ENCODE measurements around the gene SLC16A12. TPM values are rescaled to one million over a fixed set of nuclear protein-coding genes. Genes with fewer than 3 reads are reported as not detected.

The SLC16A12 gene
- total and polyA plus RNA-seq, 2 of the 8 experiments (the other 6 are each of a cell fraction or from before 2014, with no cell fraction given), result 1.6 to 1.9 TPM

GRCh38 chr10:89523274-89523673, 12.1 kb downstream of the SLC16A12 start:
- Histone ChIP-seq H2BK120ac (replicated peaks; ENCODE audit: low read depth, low read length) (no peak overlapping the region), H3K4me3 (ENCODE audit: extremely low read depth in 1 of 4, insufficient read depth in 2 of 4, low read depth in 3 of 4, low read length in 4 of 4) (no peak overlapping the region), H3K9ac (replicated peaks in 1 of 4; ENCODE audit: extremely low read depth in 1 of 4, low read depth in 3 of 4, low read length in 3 of 4) (no peak overlapping the region), H3K56ac (replicated peaks; ENCODE audit: insufficient read length, low read depth, low read length) (no peak overlapping the region), H3K79me2 (ENCODE audit: control insufficient read depth in 1 of 2, insufficient read depth in 2 of 2, low read length in 2 of 2) (no peaks in the 10 kb centered on the region), H3K36me3 (ENCODE audit: control insufficient read depth in 2 of 4, insufficient read depth in 4 of 4, low read length in 3 of 4) (no peaks in the 10 kb centered on the region), H3K4me1 (replicated peaks in 1 of 4; ENCODE audit: control insufficient read depth in 3 of 4, insufficient read depth in 4 of 4, low read length in 3 of 4) (no peaks in the 10 kb centered on the region), H4K5ac (ENCODE audit: insufficient read length, low read depth, low read length) (no peak overlapping the region), H3K79me1 (ENCODE audit: low read depth, low read length) (no peaks in the 10 kb centered on the region), H3K14ac (ENCODE audit: insufficient read length) (no peak overlapping the region), H2AK5ac (ENCODE audit: low read depth, low read length) (no peak overlapping the region), H2BK5ac (ENCODE audit: low read depth, low read length) (no peak overlapping the region), H4K91ac (replicated peaks; ENCODE audit: insufficient read length, low read length) (no peak overlapping the region), H3K27me3 (replicated peaks in 1 of 4; ENCODE audit: control insufficient read depth in 3 of 4, extremely low read depth in 1 of 4, insufficient read depth in 3 of 4, low read length in 3 of 4) (no peaks in the 10 kb centered on the region), H3K27ac (ENCODE audit: low read depth, low read length) (no peak overlapping the region), H4K8ac (ENCODE audit: extremely low read depth, insufficient read depth, low read length) (no peak overlapping the region), H2AFZ (ENCODE audit: low read length) (no peak overlapping the region), H2BK12ac (ENCODE audit: low read depth, low read length) (no peak overlapping the region), H2BK20ac (ENCODE audit: low read length) (no peak overlapping the region), H3K9me3 (ENCODE audit: insufficient read depth in 2 of 2, low read depth in 1 of 2, low read length in 1 of 2) (no peaks in the 10 kb centered on the region), H3K23me2 (ENCODE audit: low read depth, low read length) (no peaks in the 10 kb centered on the region; the same call in 1 of the 2 replicates), H3K23ac (ENCODE audit: insufficient read length) (no peak overlapping the region), H3K18ac (ENCODE audit: extremely low read depth, low read length) (no peak overlapping the region), H3K4me2 (ENCODE audit: insufficient read depth in 1 of 2, low read depth in 2 of 2, low read length in 2 of 2) (no peak overlapping the region), H3K4ac (replicated peaks; ENCODE audit: insufficient read length, low read depth, low read length) (no peak overlapping the region), H4K20me1 (replicated peaks in 1 of 2; ENCODE audit: control insufficient read depth in 1 of 2, insufficient read depth in 2 of 2, low read length in 2 of 2) (no peaks in the 10 kb centered on the region), H2BK15ac (ENCODE audit: low read length) (no peak overlapping the region)
- CTCF ChIA-PET (ENCODE audit: partially characterized antibody), result no interaction called here
- DNase-seq (ENCODE audit: low read depth in 1 of 2, low spot score in 2 of 2) (no peak), FAIRE-seq (no peak)
- POLR2A ChIA-PET (ENCODE audit: partially characterized antibody), result interaction anchor here (1.3 kb wide), 1 partner anchor 8 kb away, joined by 4 read pairs; no protein-coding TSS in a partner anchor
- 74% methylated on average over 1 of the region's 1 CpG; no CpG with 5 or more reads in 1 of the 2 experiments for WGBS, 2 experiments (ENCODE audit: extremely low coverage in 1 of 2, insufficient coverage in 1 of 2, insufficient read length in 1 of 2, insufficient replicate concordance in 2 of 2, low coverage in 1 of 2, low lambda C conversion rate in 2 of 2, missing lambda C conversion rate in 1 of 2)
- TF ChIP-seq RBBP5 (IDR thresholded peaks at IDR 0.05; ENCODE audit: borderline replicate concordance, low read depth, low read length) (no peak), BCL11A (IDR thresholded peaks at IDR 0.05; ENCODE audit: low read depth in 2 of 2, low read length in 2 of 2) (no peak), MAFK (IDR thresholded peaks at IDR 0.05; ENCODE audit: low read depth, low read length) (no peak), YY1 (IDR thresholded peaks at IDR 0.05; ENCODE audit: low read depth, low read length) (no peak)

Data from H1 (cell line).